ENCODE data around the gene FAM32A. TPM values are rescaled to one million over a fixed set of nuclear protein-coding genes. Genes with fewer than 3 reads are reported as not detected.

The FAM32A gene
- total RNA-seq, 4 donors from 2014 or later: 67.9 to 93.9 (median 87.9) TPM

DNA sequence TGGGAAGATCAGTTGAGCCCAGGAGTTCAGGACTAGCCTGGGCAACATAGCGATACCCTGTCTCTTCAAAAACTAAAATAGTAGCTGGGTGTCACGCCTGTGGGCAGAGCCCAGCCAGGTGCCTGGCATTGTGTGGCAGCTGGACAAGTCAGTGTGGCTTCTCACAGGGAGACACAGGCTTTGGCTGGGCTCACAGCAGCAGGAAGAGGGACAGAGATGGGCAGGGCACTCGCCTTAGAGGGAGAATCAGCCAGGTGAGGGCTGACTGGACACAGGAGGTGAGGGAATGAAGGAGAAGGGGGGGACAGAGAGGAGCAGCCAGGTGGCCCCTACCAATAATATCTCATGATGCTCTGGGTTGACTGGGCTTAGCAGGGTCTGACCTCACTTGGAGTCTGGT is 3.3 kb downstream of the FAM32A start:
- H3K27me3 ChIP-seq: no peaks in the 10 kb centered on the region
- peaks cover 13 to 14% of the 10 kb centered on the region in 2 donors for H3K4me1 ChIP-seq
- no peak overlapping the region for H3K4me3 ChIP-seq (replicated peaks in 1 of 3)
- H3K36me3 ChIP-seq: peaks cover 34 to 35% of the 10 kb centered on the region in 2 donors
- H3K27ac ChIP-seq: no peak overlapping the region
- WGBS, 2 donors: 90 to 96% methylated on average over 3 of the region's 3 CpGs
- H3K9me3 ChIP-seq: no peaks in the 10 kb centered on the region
- no peak for DNase-seq
- intact Hi-C loops (cut with DNase I): no loop called here
- TF ChIP-seq, protein P1, sequence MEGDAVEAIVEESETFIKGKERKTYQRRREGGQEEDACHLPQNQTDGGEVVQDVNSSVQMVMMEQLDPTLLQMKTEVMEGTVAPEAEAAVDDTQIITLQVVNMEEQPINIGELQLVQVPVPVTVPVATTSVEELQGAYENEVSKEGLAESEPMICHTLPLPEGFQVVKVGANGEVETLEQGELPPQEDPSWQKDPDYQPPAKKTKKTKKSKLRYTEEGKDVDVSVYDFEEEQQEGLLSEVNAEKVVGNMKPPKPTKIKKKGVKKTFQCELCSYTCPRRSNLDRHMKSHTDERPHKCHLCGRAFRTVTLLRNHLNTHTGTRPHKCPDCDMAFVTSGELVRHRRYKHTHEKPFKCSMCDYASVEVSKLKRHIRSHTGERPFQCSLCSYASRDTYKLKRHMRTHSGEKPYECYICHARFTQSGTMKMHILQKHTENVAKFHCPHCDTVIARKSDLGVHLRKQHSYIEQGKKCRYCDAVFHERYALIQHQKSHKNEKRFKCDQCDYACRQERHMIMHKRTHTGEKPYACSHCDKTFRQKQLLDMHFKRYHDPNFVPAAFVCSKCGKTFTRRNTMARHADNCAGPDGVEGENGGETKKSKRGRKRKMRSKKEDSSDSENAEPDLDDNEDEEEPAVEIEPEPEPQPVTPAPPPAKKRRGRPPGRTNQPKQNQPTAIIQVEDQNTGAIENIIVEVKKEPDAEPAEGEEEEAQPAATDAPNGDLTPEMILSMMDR (IDR thresholded peaks at IDR 0.05): no peak
- TF ChIP-seq POLR2A (IDR thresholded peaks at IDR 0.05): no peak

DNA sequence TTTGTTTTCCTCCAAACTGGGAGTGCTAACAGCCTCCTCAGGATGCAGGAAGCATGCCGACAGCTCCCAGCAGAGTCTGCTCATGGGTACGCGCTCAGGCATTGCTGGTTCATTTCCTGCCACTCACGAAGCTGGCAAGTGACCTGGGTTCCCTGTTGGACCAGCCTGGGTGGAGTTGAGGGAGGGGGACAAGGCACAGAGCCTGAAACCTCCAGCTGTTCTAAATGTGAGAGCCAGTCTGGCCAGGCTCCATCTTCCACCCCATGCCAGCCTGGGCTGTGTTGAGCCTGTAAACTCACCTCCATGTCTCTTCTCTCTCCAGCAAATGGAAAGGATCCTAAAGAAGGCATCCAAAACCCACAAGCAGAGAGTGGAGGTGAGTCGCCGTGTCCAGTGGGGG is 5.0 kb downstream of the FAM32A start:
- WGBS, 2 donors: 85 to 87% methylated on average over 5 to 6 of the region's 6 CpGs
- Histone ChIP-seq H3K27ac (no peak overlapping the region), H3K9me3 (no peaks in the 10 kb centered on the region), H3K4me3 (replicated peaks in 1 of 3) (no peak overlapping the region), H3K4me1 (peaks cover 9 to 10% of the 10 kb centered on the region in 2 donors), H3K27me3 (no peaks in the 10 kb centered on the region), H3K36me3 (peaks cover 34 to 35% of the 10 kb centered on the region in 2 donors)
- TF ChIP-seq POLR2A (IDR thresholded peaks at IDR 0.05): no peak
- TF ChIP-seq, protein P1 (IDR thresholded peaks at IDR 0.05): no peak
- DNase-seq: no peak
- intact Hi-C loops (cut with DNase I): no loop called here

DNA sequence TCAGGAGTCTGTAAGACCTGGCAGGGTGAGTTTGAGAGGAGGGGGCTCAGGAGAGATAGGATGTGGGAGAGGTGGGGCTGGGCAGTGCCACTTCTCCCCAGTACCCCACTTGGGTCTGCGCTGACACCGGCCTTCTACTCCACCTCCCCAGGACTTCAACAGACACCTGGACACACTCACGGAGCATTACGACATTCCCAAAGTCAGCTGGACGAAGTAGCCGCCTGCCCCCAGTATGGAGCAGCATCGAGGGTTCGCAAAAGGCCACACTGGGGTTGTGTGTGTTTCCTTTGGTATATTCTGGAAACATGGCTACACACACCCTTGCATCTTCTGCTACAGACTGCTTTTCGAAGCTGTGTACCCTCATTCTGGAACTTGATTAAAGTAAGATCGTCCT is 5.5 kb downstream of the FAM32A start:
- H3K36me3 ChIP-seq: peaks cover 34 to 35% of the 10 kb centered on the region in 2 donors
- 90 to 95% methylated on average over 9 to 10 of the region's 10 CpGs for WGBS, 2 donors
- no peak for DNase-seq
- intact Hi-C loops (cut with DNase I): no loop called here
- H3K27me3 ChIP-seq: no peaks in the 10 kb centered on the region
- TF ChIP-seq POLR2A (IDR thresholded peaks at IDR 0.05): no peak
- TF ChIP-seq, protein P1 (IDR thresholded peaks at IDR 0.05): no peak
- peaks cover 9 to 10% of the 10 kb centered on the region in 2 donors for H3K4me1 ChIP-seq
- no peaks in the 10 kb centered on the region for H3K9me3 ChIP-seq
- no peak overlapping the region for H3K27ac ChIP-seq
- no peak overlapping the region for H3K4me3 ChIP-seq (replicated peaks in 1 of 3)

DNA sequence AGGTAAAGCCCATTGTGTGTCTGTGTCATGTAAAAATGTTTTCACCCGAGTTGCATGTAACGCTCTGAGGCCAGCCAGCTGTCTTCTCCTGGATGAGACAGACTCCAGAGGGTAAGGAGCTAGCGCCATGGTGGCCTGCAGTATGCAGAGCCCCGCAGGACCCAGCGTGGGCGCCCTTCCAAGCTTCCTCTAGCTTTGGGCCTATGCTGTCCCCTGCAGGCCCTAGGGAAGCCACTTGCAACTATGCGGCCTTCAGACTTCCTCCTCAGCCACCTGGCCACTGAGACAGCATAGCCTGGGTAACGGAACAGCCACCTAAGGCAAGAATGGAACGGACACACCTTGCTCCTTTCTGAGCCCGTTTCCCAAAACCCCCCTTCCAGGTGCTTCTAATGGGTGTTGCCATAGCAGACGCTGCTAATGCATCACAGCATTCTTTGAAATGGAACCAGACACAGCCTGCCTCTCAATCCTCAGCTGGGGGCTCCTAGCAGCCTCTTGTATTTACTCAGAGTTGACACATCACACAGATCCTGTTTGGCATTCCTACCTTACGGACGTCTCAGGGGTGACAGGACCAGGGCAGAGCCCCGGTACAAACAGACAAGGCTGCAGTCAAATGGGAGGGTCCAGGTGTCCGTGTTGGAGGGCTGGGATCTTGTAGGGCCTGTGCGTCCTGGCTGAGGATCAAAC is 6.2 kb downstream of the FAM32A start:
- peaks cover 5% of the 10 kb centered on the region in 2 donors for H3K4me1 ChIP-seq
- WGBS, 2 donors: 88 to 89% methylated on average over 16 of the region's 16 CpGs
- TF ChIP-seq, protein P1 (IDR thresholded peaks at IDR 0.05): no peak
- TF ChIP-seq POLR2A (IDR thresholded peaks at IDR 0.05): no peak
- no peaks in the 10 kb centered on the region for H3K27me3 ChIP-seq
- H3K4me3 ChIP-seq (replicated peaks in 1 of 3): no peak overlapping the region
- H3K36me3 ChIP-seq: peaks cover 34 to 35% of the 10 kb centered on the region in 2 donors
- intact Hi-C loops (cut with DNase I): no loop called here
- no peak overlapping the region for H3K27ac ChIP-seq
- H3K9me3 ChIP-seq: no peaks in the 10 kb centered on the region
- DNase-seq: no peak

DNA sequence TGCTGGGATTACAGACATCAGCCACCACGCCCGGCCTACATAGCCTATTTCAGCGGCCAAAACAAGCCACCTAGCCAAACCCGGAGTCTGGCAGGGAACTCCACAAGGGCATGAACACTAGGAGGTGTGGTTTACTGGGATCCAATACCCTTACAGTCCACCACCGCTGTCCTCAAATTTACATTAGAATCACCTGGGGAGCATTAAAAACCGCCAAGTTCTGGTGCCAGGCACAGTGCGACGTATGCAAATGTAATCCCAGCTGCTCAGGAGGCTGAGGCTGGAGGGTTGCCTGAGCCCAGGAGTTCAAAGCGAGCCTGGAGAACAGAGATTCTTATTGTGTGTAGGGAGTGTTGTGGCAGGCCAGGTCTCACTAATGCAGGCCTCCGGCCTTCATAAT is 8.3 kb downstream of the FAM32A start:
- 92 to 96% methylated on average over 10 of the region's 10 CpGs for WGBS, 2 donors
- H3K36me3 ChIP-seq: peaks cover 34 to 35% of the 10 kb centered on the region in 2 donors
- intact Hi-C loops (cut with DNase I): no loop called here

More for the DNA sequence above, 8.3 kb downstream of the FAM32A start:
- Histone ChIP-seq H3K9me3 (no peaks in the 10 kb centered on the region), H3K4me1 (peaks cover 5 to 11% of the 10 kb centered on the region in 2 donors), H3K27ac (no peak overlapping the region), H3K27me3 (no peaks in the 10 kb centered on the region), H3K4me3 (replicated peaks in 1 of 3) (no peak overlapping the region)
- no peak for TF ChIP-seq POLR2A (IDR thresholded peaks at IDR 0.05)
- TF ChIP-seq, protein P1 (IDR thresholded peaks at IDR 0.05): no peak
- DNase-seq: no peak
